ENCODE data around the gene ST7.

ST7 gene

DNA sequence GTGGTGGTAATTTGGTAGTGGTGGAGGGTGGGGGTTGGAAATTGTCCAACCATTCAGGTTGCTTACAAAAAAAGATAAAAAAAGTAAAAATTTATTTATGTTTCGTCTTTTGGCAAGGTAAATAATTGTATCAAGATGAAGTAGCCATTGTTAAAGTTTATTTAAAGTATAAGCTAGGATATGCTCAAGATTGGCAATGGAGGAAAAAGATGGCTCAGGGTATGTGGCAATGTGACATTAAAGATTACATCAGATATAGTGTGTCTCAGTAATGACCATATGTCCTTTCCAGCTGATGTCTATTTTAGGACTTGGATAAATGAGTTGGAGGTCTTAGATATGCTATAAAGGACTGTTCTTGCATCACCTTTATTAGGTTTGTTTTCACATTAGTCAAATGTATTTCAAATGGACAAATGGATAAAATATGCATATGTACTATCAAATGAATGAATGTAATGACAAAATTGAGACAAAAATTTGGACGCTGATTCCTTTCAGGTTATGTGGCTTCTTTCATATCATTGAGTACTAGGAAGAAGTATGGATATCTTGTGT is 60.9 kb downstream of the ST7 start:
- Histone ChIP-seq H3K27me3 (ENCODE audit: control insufficient read depth in 5 of 5, insufficient read depth in 4 of 5, low read length in 5 of 5) (no peaks in the 10 kb centered on the region), H3K4me1 (ENCODE audit: control insufficient read depth in 5 of 5, insufficient read depth in 5 of 5, low read length in 5 of 5) (peaks cover 0 to 6% (median 0%) of the 10 kb centered on the region in 5 donors), H3K27ac (ENCODE audit: low read depth, low read length) (no peak overlapping the region), H3K4me3 (ENCODE audit: low read depth in 1 of 5, low read length in 5 of 5) (peak overlapping the region in 1 of 5 donors; percentile 25), H3K9me3 (ENCODE audit: control insufficient read depth in 5 of 5, low read length in 5 of 5) (no peaks in the 10 kb centered on the region), H3K9ac (ENCODE audit: low read length in 5 of 5) (peak overlapping the region in 2 of 5 donors; percentile 4 to 49), H3K36me3 (ENCODE audit: control insufficient read depth in 5 of 5, insufficient read depth in 5 of 5, low read length in 5 of 5) (no peaks in the 10 kb centered on the region)

DNA sequence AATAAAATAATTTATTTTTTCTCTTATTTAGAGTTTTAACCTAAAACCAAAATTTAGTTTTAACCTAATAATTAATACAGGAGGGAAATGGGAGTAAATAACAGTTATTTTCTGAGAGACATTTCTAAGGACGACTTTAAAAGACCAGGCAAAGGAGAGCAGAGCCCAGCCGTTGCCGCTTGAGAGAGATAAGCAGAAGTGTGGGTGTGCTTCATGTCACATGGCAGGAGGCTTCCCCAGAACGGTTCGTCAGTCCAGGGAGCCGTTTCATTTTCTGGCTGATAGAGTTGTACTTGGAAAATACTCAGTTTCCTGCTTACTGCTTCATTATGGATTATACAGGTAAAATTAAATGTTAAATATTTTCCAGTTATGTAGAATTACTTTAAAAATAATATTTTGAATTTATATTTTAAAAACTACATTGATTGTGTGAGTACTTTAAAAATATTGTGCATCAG is 61.4 kb downstream of the ST7 start:
- Histone ChIP-seq H3K9me3 (ENCODE audit: control insufficient read depth in 5 of 5, low read length in 5 of 5) (no peaks in the 10 kb centered on the region), H3K27me3 (ENCODE audit: control insufficient read depth in 5 of 5, insufficient read depth in 4 of 5, low read length in 5 of 5) (no peaks in the 10 kb centered on the region), H3K9ac (ENCODE audit: low read length in 5 of 5) (peak overlapping the region in 3 of 5 donors; percentile 4 to 49 (median 16)), H3K4me1 (ENCODE audit: control insufficient read depth in 5 of 5, insufficient read depth in 5 of 5, low read length in 5 of 5) (peaks cover 0 to 6% (median 0%) of the 10 kb centered on the region in 5 donors), H3K27ac (ENCODE audit: low read depth, low read length) (no peak overlapping the region), H3K4me3 (ENCODE audit: low read depth in 1 of 5, low read length in 5 of 5) (peak overlapping the region in 4 of 5 donors; percentile 10 to 25 (median 20)), H3K36me3 (ENCODE audit: control insufficient read depth in 5 of 5, insufficient read depth in 5 of 5, low read length in 5 of 5) (no peaks in the 10 kb centered on the region)

DNA sequence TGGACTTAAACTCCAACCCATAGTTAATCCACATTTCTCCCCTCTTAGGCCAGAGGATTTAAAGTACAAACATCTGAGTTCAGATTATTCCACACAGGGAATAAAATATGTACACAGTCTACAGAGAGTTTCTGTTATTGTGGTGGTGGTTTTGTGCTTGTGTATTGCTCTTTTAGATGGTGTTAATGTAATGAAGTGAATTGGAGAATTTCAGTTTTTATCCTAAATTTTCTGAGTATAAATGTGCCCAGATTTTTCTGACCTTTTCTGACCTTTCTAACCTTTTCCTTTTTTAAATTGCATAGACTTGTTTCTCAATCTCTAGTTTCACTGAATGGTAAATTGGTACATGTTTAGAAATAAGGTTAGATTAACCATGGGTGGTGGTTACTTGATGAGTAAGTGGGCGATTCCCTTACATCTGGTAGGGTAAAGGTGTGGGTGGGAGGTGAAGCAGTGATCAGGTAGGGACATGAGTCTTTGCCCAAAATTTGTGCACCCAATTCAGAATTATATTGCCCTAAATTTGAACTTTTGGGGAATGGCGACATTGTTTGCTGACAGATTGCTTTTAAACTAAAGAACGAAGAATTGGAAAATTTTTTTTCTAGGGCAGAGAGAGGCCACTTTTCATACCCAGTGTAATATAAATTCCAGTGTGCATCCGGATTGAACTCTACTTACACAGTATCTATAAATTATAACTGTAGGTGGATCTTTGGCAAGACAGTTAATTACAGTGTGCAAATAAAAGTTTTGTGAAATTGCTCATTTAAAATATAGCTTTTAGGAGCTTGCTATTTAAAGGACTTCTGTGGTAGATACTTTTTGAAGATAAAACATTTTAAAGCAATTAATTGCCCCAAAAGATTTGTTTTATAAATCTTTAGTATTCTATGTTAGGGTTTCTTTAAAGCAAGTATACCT is 62.2 kb downstream of the ST7 start:
- peaks cover 0 to 14% (median 8%) of the 10 kb centered on the region in 5 donors for H3K4me1 ChIP-seq (ENCODE audit: control insufficient read depth in 5 of 5, insufficient read depth in 5 of 5, low read length in 5 of 5)
- H3K27me3 ChIP-seq (ENCODE audit: control insufficient read depth in 5 of 5, insufficient read depth in 4 of 5, low read length in 5 of 5): no peaks in the 10 kb centered on the region
- no peaks in the 10 kb centered on the region for H3K9me3 ChIP-seq (ENCODE audit: control insufficient read depth in 5 of 5, low read length in 5 of 5)
- no peaks in the 10 kb centered on the region for H3K36me3 ChIP-seq (ENCODE audit: control insufficient read depth in 5 of 5, insufficient read depth in 5 of 5, low read length in 5 of 5)
- peak overlapping the region in 2 of 5 donors; percentile 4 to 49 for H3K9ac ChIP-seq (ENCODE audit: low read length in 5 of 5)
- H3K27ac ChIP-seq (ENCODE audit: low read depth, low read length): no peak overlapping the region
- no peak overlapping the region for H3K4me3 ChIP-seq (ENCODE audit: low read depth in 1 of 5, low read length in 5 of 5)

DNA sequence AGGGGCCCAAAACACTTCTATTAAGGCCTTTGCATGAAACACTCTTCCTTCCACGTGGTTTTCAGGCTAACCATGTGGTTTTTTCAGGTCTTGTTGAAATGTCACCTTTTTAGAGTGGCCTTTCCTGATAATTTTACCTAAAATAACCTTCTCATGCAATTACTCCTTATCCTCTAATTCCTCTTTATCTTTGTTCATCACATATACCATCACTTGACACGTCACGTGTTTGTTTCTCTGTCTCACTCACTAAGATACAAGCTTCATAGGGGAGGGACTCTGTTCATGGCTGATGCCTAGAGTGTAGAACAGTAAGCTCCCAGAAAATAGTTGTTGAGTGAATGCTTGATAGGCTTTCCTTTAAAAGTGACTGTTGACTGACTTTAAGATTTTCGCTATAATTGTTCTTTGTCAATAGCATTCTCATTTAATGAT is 63.7 kb downstream of the ST7 start:
- Histone ChIP-seq H3K4me3 (ENCODE audit: low read depth in 1 of 5, low read length in 5 of 5) (no peak overlapping the region), H3K9me3 (ENCODE audit: control insufficient read depth in 5 of 5, low read length in 5 of 5) (no peaks in the 10 kb centered on the region), H3K4me1 (ENCODE audit: control insufficient read depth in 5 of 5, insufficient read depth in 5 of 5, low read length in 5 of 5) (peaks cover 0 to 15% (median 9%) of the 10 kb centered on the region in 5 donors)

DNA sequence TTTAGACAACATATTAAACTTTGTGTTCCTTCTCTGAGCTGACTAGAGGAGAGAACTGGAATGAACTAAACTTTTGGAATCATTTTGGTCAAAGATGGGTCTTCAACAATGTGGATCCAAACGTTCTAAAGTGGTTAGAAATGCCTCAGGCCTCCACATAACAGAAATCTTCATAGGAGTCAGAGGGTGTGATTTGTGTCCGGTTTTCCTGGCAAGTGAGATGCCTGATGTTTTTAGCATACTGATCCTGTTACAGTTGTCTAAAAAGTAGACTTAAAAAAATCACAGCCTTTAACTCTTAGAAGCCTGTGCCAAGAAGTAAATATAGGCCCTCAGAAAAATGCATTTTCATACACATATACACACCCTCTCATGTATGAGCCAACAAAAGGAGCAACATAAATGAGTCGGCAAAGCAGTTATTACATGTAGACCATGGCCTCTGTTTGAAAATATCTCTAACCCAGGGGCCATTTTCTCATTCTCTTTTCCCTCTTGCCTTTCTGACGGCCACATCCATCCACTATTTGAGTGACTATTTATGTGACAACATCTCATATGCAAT is 64.5 kb downstream of the ST7 start:
- no peak overlapping the region for H3K4me3 ChIP-seq (ENCODE audit: low read depth in 1 of 5, low read length in 5 of 5)
- peak overlapping the region in 1 of 5 donors; percentile 21 for H3K9ac ChIP-seq (ENCODE audit: low read length in 5 of 5)
- H3K36me3 ChIP-seq (ENCODE audit: control insufficient read depth in 5 of 5, insufficient read depth in 5 of 5, low read length in 5 of 5): no peaks in the 10 kb centered on the region
- peaks cover 0 to 15% (median 9%) of the 10 kb centered on the region in 5 donors for H3K4me1 ChIP-seq (ENCODE audit: control insufficient read depth in 5 of 5, insufficient read depth in 5 of 5, low read length in 5 of 5)
- H3K27me3 ChIP-seq (ENCODE audit: control insufficient read depth in 5 of 5, insufficient read depth in 4 of 5, low read length in 5 of 5): no peaks in the 10 kb centered on the region
- H3K27ac ChIP-seq (ENCODE audit: low read depth, low read length): no peak overlapping the region
- no peaks in the 10 kb centered on the region for H3K9me3 ChIP-seq (ENCODE audit: control insufficient read depth in 5 of 5, low read length in 5 of 5)

More for the DNA sequence above, 63.7 kb downstream of the ST7 start:
- Histone ChIP-seq H3K36me3 (ENCODE audit: control insufficient read depth in 5 of 5, insufficient read depth in 5 of 5, low read length in 5 of 5) (no peaks in the 10 kb centered on the region), H3K27ac (ENCODE audit: low read depth, low read length) (no peak overlapping the region), H3K27me3 (ENCODE audit: control insufficient read depth in 5 of 5, insufficient read depth in 4 of 5, low read length in 5 of 5) (no peaks in the 10 kb centered on the region), H3K9ac (ENCODE audit: low read length in 5 of 5) (no peak overlapping the region)

DNA sequence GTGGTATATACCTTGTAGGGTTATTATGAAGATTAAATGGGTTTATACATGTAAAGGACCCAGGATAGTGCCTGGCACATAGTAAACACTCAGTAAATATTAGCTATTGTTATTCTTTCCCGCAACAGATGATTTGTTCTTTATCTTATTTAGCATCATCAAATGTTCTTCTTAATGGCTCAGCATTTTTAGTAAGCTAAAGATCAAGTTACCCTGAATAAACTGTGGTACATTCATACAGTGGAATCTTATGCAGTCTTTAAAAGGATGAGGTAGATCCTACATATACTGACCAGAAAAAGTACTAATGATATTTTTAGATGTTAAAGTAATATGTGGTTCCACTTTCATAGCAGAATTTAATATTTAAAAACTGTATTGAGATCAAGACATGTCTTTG is 65.4 kb downstream of the ST7 start:
- Histone ChIP-seq H3K36me3 (ENCODE audit: control insufficient read depth in 5 of 5, insufficient read depth in 5 of 5, low read length in 5 of 5) (no peaks in the 10 kb centered on the region), H3K27me3 (ENCODE audit: control insufficient read depth in 5 of 5, insufficient read depth in 4 of 5, low read length in 5 of 5) (no peaks in the 10 kb centered on the region), H3K9me3 (ENCODE audit: control insufficient read depth in 5 of 5, low read length in 5 of 5) (no peaks in the 10 kb centered on the region), H3K4me1 (ENCODE audit: control insufficient read depth in 5 of 5, insufficient read depth in 5 of 5, low read length in 5 of 5) (peaks cover 0 to 15% (median 9%) of the 10 kb centered on the region in 5 donors), H3K9ac (ENCODE audit: low read length in 5 of 5) (no peak overlapping the region), H3K27ac (ENCODE audit: low read depth, low read length) (no peak overlapping the region), H3K4me3 (ENCODE audit: low read depth in 1 of 5, low read length in 5 of 5) (no peak overlapping the region)

DNA sequence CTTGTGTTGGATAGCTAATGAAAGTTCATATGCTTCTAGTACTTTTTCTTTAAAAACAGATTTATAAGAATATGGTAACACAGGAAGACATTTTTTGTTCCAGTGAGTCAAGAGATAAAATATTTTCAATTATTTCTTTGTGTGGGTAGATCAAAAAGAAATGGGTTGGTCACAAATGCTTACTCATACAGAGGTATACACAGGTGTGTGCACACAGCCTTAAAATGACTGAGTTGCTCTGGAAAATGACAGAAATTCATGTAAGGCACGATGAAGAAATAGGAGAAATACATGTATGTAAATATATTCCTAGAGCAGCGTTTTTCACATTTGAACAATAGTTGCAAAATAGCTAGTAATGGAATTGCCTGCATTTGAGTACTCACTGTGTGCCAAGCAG is 66.0 kb downstream of the ST7 start:
- Histone ChIP-seq H3K4me1 (ENCODE audit: control insufficient read depth in 5 of 5, insufficient read depth in 5 of 5, low read length in 5 of 5) (peaks cover 0 to 14% (median 9%) of the 10 kb centered on the region in 5 donors), H3K27ac (ENCODE audit: low read depth, low read length) (no peak overlapping the region)

DNA sequence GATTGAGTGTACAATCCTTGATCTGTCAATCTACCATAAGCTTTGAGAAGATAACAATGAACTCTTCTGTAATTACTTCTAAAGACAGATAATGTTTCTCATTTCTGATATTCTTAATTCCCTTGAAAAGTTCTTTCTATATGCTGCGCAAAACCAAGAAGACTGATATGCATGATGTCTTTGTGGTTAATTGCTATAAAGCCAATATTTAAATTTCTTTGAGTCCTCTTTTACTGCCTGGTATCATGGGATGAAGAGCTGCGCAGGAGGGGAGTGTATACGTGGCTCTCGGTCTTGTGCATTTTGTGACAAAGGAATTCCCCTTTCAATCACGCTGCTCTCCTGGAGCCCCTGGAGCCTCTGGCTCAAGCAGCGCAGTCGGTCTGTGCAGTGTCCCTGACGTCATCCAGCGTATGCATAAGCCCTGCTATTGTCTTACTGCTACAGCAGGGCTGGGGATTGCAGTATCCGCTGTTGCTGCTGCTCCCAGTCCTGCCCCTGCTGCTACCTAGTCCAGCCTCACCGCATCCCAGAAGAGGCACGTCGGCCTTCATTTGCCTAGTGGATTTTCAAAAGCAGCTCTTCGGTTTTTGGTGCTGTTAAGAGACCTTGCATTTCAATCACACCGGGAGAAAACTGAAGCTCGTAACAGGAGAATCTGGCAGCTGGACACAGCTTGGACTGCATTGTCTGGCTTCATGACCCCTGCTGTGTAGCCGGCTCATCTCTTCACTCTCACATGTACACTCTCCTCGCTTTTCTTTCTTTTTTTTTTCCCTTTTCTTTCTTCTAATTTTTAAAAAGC is 66.7 kb downstream of the ST7 start:
- H3K27ac ChIP-seq (ENCODE audit: low read depth, low read length): no peak overlapping the region
- H3K4me3 ChIP-seq (ENCODE audit: low read depth in 1 of 5, low read length in 5 of 5): peak overlapping the region; percentile 10 to 80 (median 48)
- peak overlapping the region in 2 of 5 donors; percentile 47 to 63 for H3K9ac ChIP-seq (ENCODE audit: low read length in 5 of 5)
- peaks cover 0 to 12% (median 9%) of the 10 kb centered on the region in 5 donors for H3K4me1 ChIP-seq (ENCODE audit: control insufficient read depth in 5 of 5, insufficient read depth in 5 of 5, low read length in 5 of 5)
- no peaks in the 10 kb centered on the region for H3K36me3 ChIP-seq (ENCODE audit: control insufficient read depth in 5 of 5, insufficient read depth in 5 of 5, low read length in 5 of 5)
- no peaks in the 10 kb centered on the region for H3K27me3 ChIP-seq (ENCODE audit: control insufficient read depth in 5 of 5, insufficient read depth in 4 of 5, low read length in 5 of 5)
- no peaks in the 10 kb centered on the region for H3K9me3 ChIP-seq (ENCODE audit: control insufficient read depth in 5 of 5, low read length in 5 of 5)

More for the DNA sequence above, 66.0 kb downstream of the ST7 start:
- Histone ChIP-seq H3K27me3 (ENCODE audit: control insufficient read depth in 5 of 5, insufficient read depth in 4 of 5, low read length in 5 of 5) (no peaks in the 10 kb centered on the region), H3K36me3 (ENCODE audit: control insufficient read depth in 5 of 5, insufficient read depth in 5 of 5, low read length in 5 of 5) (no peaks in the 10 kb centered on the region), H3K9ac (ENCODE audit: low read length in 5 of 5) (no peak overlapping the region), H3K4me3 (ENCODE audit: low read depth in 1 of 5, low read length in 5 of 5) (no peak overlapping the region), H3K9me3 (ENCODE audit: control insufficient read depth in 5 of 5, low read length in 5 of 5) (no peaks in the 10 kb centered on the region)

DNA sequence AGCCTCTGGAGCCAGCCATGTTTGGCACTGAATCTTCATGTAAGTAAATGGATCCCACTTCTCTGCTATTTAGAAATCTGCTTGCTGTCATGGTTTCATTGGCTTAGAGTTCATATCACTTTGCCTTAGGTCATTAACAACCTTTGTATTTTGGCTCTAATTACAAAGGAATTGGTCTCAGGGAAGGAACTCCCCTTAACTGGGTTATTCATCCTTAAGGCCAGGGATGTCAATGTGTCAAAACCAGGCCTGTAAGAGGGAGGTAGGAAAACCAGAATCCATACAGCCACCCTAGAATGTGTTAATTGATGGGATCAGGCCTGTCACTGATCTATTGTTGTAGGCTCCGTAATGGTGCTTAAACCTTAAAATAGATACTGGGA is 67.3 kb downstream of the ST7 start:
- H3K9ac ChIP-seq (ENCODE audit: low read length in 5 of 5): peak overlapping the region in 2 of 5 donors; percentile 47 to 63
- no peaks in the 10 kb centered on the region for H3K27me3 ChIP-seq (ENCODE audit: control insufficient read depth in 5 of 5, insufficient read depth in 4 of 5, low read length in 5 of 5)
- H3K4me1 ChIP-seq (ENCODE audit: control insufficient read depth in 5 of 5, insufficient read depth in 5 of 5, low read length in 5 of 5): peaks cover 0 to 11% (median 9%) of the 10 kb centered on the region in 5 donors
- H3K27ac ChIP-seq (ENCODE audit: low read depth, low read length): no peak overlapping the region
- no peaks in the 10 kb centered on the region for H3K9me3 ChIP-seq (ENCODE audit: control insufficient read depth in 5 of 5, low read length in 5 of 5)
- peak overlapping the region; percentile 10 to 80 (median 48) for H3K4me3 ChIP-seq (ENCODE audit: low read depth in 1 of 5, low read length in 5 of 5)
- no peaks in the 10 kb centered on the region for H3K36me3 ChIP-seq (ENCODE audit: control insufficient read depth in 5 of 5, insufficient read depth in 5 of 5, low read length in 5 of 5)

Data from subcutaneous abdominal adipose tissue (tissue), 5 donors.